LNCaP clone FGC (cell line): Measurements from ENCODE around the gene KMT2C.

ENCODE experiments used
- DNase-seq: peaks from one replicate; pipeline ENCODE4 v3.0.0-alpha.2; 2011; ENCODE audit warnings: low read depth
- H3K4me3 ChIP-seq: 2 replicates; pipeline ENCODE4 v1.5.1; 2011; ENCODE audit warnings: mild to moderate bottlenecking, low read depth, low read length, control low read depth
- TF ChIP-seq, protein P1 (sequence below): IDR thresholded peaks from 2 replicates; pipeline ENCODE4 v1.5.1; 2012; ENCODE audit warnings: mild to moderate bottlenecking; ENCODE audit not compliant: control insufficient read depth, insufficient read depth; ENCODE audit errors: extremely low read depth

KMT2C gene

DNA sequence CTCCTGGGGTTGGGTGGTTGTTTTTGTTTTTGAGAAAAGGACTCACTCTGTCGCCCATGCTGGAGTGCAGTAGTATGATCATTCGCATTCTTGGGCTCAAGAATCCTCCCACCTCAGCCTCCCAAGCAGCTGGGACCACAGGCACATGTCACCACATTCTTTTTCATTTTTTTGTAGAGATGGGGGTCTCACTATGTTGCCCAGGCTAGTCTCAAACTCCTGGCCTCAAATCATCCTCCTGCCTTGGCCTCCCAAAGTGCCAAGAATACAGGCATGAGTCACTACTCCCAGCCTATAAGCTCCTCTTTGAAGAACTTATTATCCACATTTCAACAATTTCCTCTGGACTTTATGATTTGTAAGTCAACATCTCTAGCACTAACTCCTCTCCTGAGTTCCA lies 102.7 kb downstream of the KMT2C start:
- no peak for DNase-seq
- H3K4me3 ChIP-seq, result no peak overlapping the region
- TF ChIP-seq, protein P1, sequence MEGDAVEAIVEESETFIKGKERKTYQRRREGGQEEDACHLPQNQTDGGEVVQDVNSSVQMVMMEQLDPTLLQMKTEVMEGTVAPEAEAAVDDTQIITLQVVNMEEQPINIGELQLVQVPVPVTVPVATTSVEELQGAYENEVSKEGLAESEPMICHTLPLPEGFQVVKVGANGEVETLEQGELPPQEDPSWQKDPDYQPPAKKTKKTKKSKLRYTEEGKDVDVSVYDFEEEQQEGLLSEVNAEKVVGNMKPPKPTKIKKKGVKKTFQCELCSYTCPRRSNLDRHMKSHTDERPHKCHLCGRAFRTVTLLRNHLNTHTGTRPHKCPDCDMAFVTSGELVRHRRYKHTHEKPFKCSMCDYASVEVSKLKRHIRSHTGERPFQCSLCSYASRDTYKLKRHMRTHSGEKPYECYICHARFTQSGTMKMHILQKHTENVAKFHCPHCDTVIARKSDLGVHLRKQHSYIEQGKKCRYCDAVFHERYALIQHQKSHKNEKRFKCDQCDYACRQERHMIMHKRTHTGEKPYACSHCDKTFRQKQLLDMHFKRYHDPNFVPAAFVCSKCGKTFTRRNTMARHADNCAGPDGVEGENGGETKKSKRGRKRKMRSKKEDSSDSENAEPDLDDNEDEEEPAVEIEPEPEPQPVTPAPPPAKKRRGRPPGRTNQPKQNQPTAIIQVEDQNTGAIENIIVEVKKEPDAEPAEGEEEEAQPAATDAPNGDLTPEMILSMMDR, result no peak

DNA sequence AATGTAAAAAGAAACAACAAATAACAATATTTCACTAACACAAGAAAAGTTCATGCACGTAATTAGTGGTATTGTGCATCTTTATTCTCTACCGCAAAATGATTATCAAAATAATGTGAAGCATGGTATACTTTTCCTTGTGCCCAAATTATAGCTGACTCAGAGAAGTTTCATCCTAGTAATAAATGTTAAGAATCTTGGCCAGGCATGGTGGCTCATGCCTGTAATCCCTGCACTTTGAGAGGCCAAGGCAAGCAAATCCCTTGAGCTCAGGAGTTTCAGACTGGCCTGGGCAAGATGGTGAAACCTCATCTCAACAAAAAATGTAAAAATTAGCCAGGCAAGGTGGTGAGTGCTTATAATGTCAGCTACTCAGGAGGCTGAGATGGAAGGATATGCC lies 105.0 kb downstream of the KMT2C start:
- no peak overlapping the region for H3K4me3 ChIP-seq
- TF ChIP-seq, protein P1, result no peak
- DNase-seq, result no peak

DNA sequence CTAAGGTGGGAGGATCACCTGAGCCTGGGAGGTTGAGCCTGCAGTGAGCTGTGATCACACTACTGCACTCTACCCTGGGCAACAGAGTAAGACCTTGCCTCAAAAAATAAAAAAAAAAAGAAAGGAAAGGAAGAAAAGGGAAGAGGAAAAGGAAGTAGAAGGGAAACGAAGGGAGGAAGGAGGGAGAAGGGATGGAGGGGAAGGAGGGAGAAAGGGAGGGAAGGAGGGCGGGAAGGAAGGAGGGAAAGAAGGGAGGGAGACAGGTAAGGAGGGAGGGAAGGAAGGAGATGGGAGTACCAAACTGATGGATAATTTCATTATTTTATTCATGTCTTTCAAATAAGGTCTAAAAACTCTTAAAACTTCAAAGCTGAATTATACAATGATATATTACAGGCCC lies 106.3 kb downstream of the KMT2C start:
- no peak for DNase-seq
- H3K4me3 ChIP-seq, result no peak overlapping the region
- TF ChIP-seq, protein P1, result no peak

DNA sequence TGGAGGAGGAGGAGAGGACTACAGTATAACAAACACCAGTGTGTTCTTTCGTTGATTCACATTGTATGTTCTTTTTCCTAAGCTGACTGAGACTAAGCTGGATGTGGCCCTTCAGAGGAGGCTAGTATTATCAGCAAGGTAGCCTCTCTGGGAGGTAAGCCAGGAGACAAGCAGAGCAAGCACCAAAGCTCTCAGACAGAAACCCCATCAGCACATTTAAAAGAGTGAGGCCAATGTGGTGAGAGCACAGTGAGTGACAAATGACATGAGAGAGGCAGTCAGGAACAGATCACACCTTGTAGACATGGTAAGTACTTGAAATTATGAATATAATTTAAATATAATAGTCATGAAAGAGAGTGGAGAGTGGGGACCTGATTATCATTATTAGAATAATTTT lies 107.6 kb downstream of the KMT2C start:
- no peak for DNase-seq
- TF ChIP-seq, protein P1, result no peak
- no peak overlapping the region for H3K4me3 ChIP-seq

DNA sequence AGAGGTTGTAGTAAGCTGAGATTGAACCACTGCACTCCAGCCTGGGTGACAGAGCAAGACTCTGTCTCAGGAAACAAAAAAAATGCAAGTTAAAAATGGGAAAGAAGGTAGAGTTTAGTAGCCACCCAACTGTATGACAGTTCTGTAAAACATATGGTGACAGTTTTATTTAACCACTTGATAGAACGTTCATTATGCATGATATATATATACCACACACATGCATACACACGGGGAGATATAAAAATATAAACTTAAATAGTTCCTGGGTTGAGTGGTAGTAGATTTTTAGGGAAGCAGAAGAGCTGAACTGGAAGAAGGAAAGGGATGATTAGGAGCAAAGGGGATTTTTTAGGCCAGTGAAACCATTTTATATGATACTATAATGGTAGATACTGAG lies 120.0 kb downstream of the KMT2C start:
- TF ChIP-seq, protein P1, result no peak
- no peak for DNase-seq
- no peak overlapping the region for H3K4me3 ChIP-seq

DNA sequence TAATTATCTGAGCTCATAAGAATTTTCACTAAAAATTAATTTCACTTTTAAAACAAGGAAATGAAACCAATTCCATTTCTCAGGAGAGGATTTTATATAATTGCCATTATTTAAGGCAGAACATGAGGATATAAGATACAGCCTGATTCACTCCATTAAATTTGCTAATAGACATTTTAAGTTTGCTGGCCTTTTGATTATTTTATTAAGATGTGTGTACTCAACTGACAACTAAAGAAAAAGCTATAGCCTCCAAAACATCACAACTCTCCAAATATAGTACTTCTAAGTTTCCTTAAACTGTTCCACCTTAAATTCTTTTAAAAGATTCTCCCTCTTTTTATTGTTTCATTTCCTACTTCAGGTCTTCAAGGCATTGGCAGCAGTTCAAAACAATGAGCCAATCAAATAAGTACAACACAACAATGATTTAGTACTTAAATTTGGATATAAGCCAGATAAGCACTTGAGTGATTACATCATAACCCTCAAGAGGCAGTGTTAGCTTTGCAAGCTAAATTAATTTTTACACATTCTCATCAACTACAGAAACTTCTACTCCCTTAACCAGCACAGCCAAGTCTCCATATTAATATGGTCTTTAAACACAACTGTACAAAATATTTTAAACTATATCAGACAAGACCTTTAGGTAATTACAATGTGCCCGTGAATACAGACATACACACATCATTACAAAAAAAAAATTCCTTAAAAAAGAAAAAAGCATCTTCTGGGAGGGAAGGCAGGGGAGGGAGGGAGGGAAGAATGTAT lies 121.8 kb downstream of the KMT2C start:
- peak overlapping the region; percentile 9; the same call in 1 of the 2 replicates for H3K4me3 ChIP-seq
- TF ChIP-seq, protein P1, result no peak
- peak; percentile 94 for DNase-seq

DNA sequence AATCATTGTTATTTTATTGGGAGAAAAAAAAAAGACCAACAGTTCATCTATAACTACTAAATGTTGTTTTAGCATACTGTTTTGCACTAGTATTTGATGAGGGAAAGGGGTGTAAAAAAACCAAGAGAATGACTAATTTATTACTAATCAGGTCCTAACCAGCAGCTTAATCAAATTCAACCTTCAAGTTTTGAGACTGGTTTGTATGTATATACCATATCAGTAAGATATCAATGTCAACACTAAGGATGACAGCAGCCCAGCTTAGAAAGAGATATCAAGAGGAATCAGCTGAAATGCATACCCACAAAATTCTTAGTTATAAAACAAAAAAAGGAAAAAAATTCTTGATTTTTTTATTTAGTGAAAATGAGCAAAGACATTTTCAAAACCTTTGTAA lies 122.6 kb downstream of the KMT2C start:
- DNase-seq, result no peak
- TF ChIP-seq, protein P1, result no peak
- peak overlapping the region; percentile 9; the same call in 1 of the 2 replicates for H3K4me3 ChIP-seq
